GM12891 (cell line): ENCODE measurements around the gene LIN28A.

Source experiments
- PAX5 ChIP-seq: IDR thresholded peaks from 2 replicates; pipeline ENCODE4 v1.6.1; 2011; ENCODE audit warnings: low read length, moderate library complexity, mild to moderate bottlenecking; ENCODE audit not compliant: insufficient read depth, severe bottlenecking
- POLR2A ChIP-seq: IDR thresholded peaks from 2 replicates; pipeline ENCODE4 v1.6.1; 2011; ENCODE audit warnings: low read depth, low read length, control low read depth
- POLR2AphosphoS5 ChIP-seq: IDR thresholded peaks from 2 replicates; pipeline ENCODE4 v1.6.1; 2011; ENCODE audit warnings: low read depth, low read length, control low read depth
- POU2F2 ChIP-seq: IDR thresholded peaks from 2 replicates; pipeline ENCODE4 v1.6.1; 2011; ENCODE audit warnings: low read depth, mild to moderate bottlenecking, control low read depth, low read length, moderate library complexity
- SPI1 ChIP-seq: IDR thresholded peaks from 2 replicates; pipeline ENCODE4 v1.6.1; 2011; ENCODE audit warnings: low read depth, low read length, control low read depth
- TAF1 ChIP-seq: IDR thresholded peaks from 2 replicates; pipeline ENCODE4 v1.6.1; 2011; ENCODE audit warnings: low read depth, low read length, control low read depth

DNA sequence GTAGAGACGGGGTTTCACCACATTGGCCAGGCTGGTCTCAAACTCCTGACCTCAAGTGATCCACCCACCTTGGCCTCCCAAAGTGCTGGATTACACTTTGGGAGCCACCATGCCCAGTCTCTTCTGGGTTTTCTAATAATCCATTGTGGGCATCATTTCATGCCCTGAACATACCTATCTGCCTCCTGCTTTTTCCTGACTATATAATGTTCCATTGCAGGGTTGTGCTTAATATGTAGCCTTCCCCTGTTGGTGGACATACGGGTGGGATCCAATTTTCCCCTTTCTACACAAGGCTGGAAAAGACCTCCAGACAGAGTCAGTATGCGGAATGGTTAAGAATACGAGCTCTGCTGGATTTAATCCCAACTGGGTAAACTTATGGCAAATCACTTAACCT lies 34.6 kb upstream of the LIN28A start:
- TF ChIP-seq POLR2A (no peak), POU2F2 (no peak), POLR2AphosphoS5 (no peak), SPI1 (no peak), TAF1 (no peak), PAX5 (no peak)
